Measurements from ENCODE around the gene DOCK7. TPM values are rescaled to one million over a fixed set of nuclear protein-coding genes. Genes with fewer than 3 reads are reported as not detected.
A peak's percentile ranks its signal among the peaks of the same experiment; 100 is the strongest.

DOCK7 gene
- total and polyA plus RNA-seq, 9 donors: 12.7 to 43.1 (median 38.2) TPM

DNA sequence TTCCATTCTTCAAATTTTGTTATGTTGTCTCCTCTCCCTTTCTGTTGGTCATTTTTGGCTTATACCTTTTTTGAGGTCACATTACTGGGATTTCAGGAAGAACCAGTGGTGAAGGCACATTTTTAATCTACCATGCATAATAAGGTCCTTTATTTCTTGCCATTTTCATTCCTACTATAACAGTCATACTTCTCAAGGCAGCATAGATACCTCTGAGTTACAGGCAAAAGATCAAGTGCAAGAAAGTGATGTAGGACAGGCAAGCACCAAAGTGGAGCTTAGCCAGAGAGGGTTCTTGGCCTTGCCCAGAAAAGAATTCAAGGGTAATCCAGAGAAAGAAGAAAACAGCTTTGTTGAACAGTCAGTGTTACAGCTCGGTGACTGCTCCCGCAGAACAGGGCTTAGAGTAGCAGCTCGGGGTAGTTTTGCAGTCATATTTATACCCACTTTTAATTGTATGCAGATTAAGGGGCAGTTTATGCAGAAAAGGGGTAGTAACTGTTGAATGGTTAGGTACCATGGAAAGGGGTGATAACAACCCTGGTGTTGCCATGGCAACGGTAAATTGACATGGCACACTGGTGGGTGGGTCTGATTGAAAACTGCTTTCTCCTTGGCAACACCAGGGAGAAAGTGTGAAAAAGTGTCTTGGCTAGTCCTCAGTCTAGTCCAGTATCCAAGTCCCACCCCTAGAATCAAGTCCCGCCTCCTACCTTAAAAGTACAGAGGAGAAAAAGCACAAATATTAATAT is 39.6 kb upstream of the DOCK7 start:
- no peak for TF ChIP-seq EP300 (IDR thresholded peaks at IDR 0.05)
- no peak for TF ChIP-seq CTCF (IDR thresholded peaks at IDR 0.05)
- no peak for TF ChIP-seq POLR2A (IDR thresholded peaks at IDR 0.05)
- intact Hi-C loops (cut with DNase I): no loop called here
- DNase-seq: no peak
- no peaks in the 10 kb centered on the region for H3K9me3 ChIP-seq
- H3K27ac ChIP-seq: no peak overlapping the region
- peaks cover 4% of the 10 kb centered on the region for H3K4me1 ChIP-seq (ENCODE audit: insufficient read depth)
- H3K36me3 ChIP-seq: no peaks in the 10 kb centered on the region
- no peaks in the 10 kb centered on the region for H3K27me3 ChIP-seq
- H3K4me3 ChIP-seq: no peak overlapping the region
- 85 to 94% (median 89%) methylated on average over 5 of the region's 5 CpGs for WGBS, 3 donors

- Histone ChIP-seq H3K9me3 (no peaks in the 10 kb centered on the region), H3K4me1 (ENCODE audit: insufficient read depth) (peaks cover 4% of the 10 kb centered on the region), H3K36me3 (no peaks in the 10 kb centered on the region), H3K27ac (no peak overlapping the region), H3K4me3 (no peak overlapping the region), H3K27me3 (no peaks in the 10 kb centered on the region)
- 36 to 59% (median 38%) methylated on average over 2 of the region's 2 CpGs for WGBS, 3 donors
- intact Hi-C loops (cut with DNase I): no loop called here
- TF ChIP-seq EP300 (IDR thresholded peaks at IDR 0.05) (no peak), CTCF (IDR thresholded peaks at IDR 0.05) (no peak), POLR2A (IDR thresholded peaks at IDR 0.05) (no peak)
- no peak for DNase-seq
These were observed 37.8 kb upstream of the DOCK7 start for GRCh38 chr1:62726011-62726442.

DNA sequence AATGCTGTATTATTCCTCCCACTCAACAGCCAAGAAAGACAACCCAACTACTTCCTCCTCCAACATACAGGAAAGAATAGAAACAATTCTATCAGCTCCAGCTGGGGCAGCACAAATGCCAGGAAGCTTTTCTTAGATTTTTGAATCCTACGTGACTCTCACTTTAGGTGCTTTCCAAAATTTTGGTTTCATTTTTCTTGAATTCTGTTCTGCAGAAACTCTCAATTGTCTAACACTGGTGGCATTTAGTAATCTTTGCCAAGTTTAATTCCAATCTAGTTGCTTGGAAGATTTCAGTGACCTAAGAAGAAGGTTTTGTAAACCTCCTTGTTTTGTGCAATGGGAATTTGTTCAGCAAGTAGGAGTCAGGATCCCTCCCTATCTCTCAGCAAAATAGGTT is 37.1 kb upstream of the DOCK7 start:
- intact Hi-C loops (cut with DNase I): no loop called here
- Histone ChIP-seq H3K4me3 (peak overlapping the region; percentile 12), H3K27ac (no peak overlapping the region), H3K4me1 (ENCODE audit: insufficient read depth) (peaks cover 4% of the 10 kb centered on the region), H3K9me3 (no peaks in the 10 kb centered on the region), H3K27me3 (no peaks in the 10 kb centered on the region), H3K36me3 (no peaks in the 10 kb centered on the region)
- 0 to 1% (median 0%) methylated on average over 1 of the region's 1 CpG for WGBS, 3 donors
- TF ChIP-seq EP300 (IDR thresholded peaks at IDR 0.05) (no peak), CTCF (IDR thresholded peaks at IDR 0.05) (no peak), POLR2A (IDR thresholded peaks at IDR 0.05) (no peak)
- DNase-seq: no peak

GRCh38 chr1:62724430-62724829 is 36.2 kb upstream of the DOCK7 start:
- Histone ChIP-seq H3K9me3 (no peaks in the 10 kb centered on the region), H3K36me3 (no peaks in the 10 kb centered on the region), H3K27ac (no peak overlapping the region), H3K27me3 (no peaks in the 10 kb centered on the region), H3K4me3 (no peak overlapping the region), H3K4me1 (ENCODE audit: insufficient read depth) (peaks cover 4% of the 10 kb centered on the region)
- no peak for TF ChIP-seq CTCF (IDR thresholded peaks at IDR 0.05)
- intact Hi-C loops (cut with DNase I): no loop called here
- no peak for DNase-seq
- 53 to 60% (median 55%) methylated on average over 3 of the region's 3 CpGs for WGBS, 3 donors

Measured in ovary (tissue), 9 donors.